ENCODE results near the gene TCL1B.

DNA sequence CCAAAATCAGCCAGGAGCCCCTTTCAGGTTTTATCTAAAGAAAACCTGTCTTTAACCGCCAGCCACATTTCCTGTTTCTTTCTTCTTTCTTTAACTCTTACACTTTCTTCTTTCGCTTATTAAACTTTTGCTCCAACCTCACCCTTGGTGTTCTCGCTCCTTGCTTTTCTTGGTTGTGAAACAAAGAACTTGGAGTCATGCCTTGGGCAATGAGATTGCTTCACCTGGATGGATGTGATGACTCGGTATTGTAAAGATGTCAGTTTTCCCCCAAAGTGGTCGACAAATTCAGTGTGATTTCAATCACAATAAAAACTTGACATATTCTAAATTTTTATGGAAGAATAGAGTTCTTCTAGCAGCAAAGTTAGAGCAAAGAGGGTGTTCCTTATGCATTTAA is 43.9 kb downstream of the TCL1B start:
- no peak for TF ChIP-seq CTCF (tag by site-specific recombination; IDR thresholded peaks at IDR 0.05)
- TF ChIP-seq, protein P1, sequence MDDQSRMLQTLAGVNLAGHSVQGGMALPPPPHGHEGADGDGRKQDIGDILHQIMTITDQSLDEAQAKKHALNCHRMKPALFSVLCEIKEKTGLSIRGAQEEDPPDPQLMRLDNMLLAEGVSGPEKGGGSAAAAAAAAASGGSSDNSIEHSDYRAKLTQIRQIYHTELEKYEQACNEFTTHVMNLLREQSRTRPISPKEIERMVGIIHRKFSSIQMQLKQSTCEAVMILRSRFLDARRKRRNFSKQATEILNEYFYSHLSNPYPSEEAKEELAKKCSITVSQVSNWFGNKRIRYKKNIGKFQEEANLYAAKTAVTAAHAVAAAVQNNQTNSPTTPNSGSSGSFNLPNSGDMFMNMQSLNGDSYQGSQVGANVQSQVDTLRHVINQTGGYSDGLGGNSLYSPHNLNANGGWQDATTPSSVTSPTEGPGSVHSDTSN (CRISPR knock-in tag; IDR thresholded peaks at IDR 0.05) = no peak
